ENCODE measurements around the gene ZNF22.

GRCh38 chr10:44979281-44980191 is 21.2 kb upstream of the ZNF22 start:
- TF ChIP-seq FOXM1 (IDR thresholded peaks at IDR 0.05; ENCODE audit: borderline replicate concordance) (no peak), BHLHE40 (IDR thresholded peaks at IDR 0.05; ENCODE audit: borderline replicate concordance) (no peak), NFRKB (IDR thresholded peaks at IDR 0.05) (no peak), ELF4 (IDR thresholded peaks at IDR 0.05) (no peak), SP1 (IDR thresholded peaks at IDR 0.05) (no peak), LEF1 (IDR thresholded peaks at IDR 0.05; ENCODE audit: borderline replicate concordance) (no peak)

All from HEK293T (cell line).